Measurements from ENCODE around the gene SUSD4.

SUSD4 gene

DNA sequence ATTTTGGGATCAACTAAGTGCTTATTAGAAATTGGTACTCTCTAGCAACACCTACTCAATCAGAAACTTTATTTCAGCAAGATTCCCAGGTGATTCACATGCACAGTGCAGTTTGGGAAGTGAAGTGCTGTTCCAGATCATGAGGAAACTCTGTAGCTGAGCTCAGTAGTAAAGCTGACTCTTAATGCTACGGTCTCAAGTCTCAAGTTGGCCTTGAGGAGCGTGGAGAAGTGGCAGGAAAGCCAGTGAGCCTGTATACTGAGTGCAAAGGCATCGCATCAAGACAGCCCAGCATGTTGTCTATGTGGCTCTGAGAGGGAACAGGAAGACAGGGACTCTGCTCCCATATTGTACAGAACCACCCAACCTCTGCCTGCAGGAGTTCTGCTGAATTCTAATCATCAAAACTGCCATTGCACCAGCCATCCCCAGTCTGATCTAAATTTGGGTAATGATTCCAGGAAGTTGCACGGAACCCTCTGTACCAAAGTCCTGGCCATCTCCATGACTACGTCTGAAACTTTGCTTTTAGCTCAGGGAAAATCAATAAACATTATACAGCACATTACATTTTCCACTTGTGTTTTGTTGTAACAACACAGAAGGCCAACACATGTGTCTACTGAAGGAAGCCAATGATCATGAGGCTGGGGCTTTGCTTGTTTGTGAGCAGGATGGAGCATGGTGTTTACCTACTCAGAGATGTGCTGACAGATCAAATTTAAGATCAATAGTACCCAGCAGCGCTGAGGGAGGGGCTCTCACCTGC, 115.8 kb downstream of the SUSD4 start:
- no peak for DNase-seq

GRCh38 chr1:223246476-223247112, 117.4 kb downstream of the SUSD4 start:
- DNase-seq, result no peak

- no peak for DNase-seq
These were observed 118.0 kb downstream of the SUSD4 start for GRCh38 chr1:223245983-223246382.

- DNase-seq, result no peak
These were observed 118.6 kb downstream of the SUSD4 start for GRCh38 chr1:223245411-223245810.

GRCh38 chr1:223244366-223245103, 119.4 kb downstream of the SUSD4 start:
- peak; percentile 25 for DNase-seq

DNA sequence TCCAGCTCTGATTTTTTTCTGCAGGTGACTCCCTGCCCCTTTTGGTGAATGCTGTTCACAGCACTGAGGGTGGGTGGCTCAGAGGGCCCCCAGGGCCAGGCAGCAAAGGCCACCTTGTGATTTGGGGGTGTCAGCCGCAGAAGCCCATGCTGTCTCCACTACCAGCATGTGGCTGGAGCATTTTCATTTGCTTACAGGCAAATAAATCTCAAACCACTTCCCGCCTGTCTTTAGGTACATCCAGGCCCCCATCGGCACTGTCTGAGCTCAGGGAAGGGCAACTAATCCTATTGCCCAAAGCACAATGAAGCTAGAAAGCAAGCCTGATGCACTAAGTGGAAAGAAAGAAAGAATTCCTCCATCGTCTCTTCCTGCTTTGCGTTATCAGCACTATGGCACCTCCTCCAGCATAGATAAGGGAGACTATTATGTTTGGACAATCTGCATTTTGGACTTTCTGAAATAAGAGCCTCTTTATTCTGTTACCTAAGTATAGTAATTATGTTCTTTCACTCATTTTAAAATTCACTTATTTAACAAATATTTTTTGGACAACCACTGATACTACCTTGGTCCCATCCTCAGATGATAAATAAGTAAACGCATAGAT, 120.4 kb downstream of the SUSD4 start:
- DNase-seq, result no peak

GRCh38 chr1:223242971-223243370, 121.0 kb downstream of the SUSD4 start:
- no peak for DNase-seq

- DNase-seq, result no peak
These were observed 121.5 kb downstream of the SUSD4 start for GRCh38 chr1:223242382-223242955.

- DNase-seq, result no peak
These were observed 123.9 kb downstream of the SUSD4 start for GRCh38 chr1:223240122-223240521.

GRCh38 chr1:223235091-223235490, 128.9 kb downstream of the SUSD4 start:
- DNase-seq, result no peak

GRCh38 chr1:223234534-223234933, 129.4 kb downstream of the SUSD4 start:
- no peak for DNase-seq

GRCh38 chr1:223234170-223234514, 129.8 kb downstream of the SUSD4 start:
- DNase-seq, result no peak

DNA sequence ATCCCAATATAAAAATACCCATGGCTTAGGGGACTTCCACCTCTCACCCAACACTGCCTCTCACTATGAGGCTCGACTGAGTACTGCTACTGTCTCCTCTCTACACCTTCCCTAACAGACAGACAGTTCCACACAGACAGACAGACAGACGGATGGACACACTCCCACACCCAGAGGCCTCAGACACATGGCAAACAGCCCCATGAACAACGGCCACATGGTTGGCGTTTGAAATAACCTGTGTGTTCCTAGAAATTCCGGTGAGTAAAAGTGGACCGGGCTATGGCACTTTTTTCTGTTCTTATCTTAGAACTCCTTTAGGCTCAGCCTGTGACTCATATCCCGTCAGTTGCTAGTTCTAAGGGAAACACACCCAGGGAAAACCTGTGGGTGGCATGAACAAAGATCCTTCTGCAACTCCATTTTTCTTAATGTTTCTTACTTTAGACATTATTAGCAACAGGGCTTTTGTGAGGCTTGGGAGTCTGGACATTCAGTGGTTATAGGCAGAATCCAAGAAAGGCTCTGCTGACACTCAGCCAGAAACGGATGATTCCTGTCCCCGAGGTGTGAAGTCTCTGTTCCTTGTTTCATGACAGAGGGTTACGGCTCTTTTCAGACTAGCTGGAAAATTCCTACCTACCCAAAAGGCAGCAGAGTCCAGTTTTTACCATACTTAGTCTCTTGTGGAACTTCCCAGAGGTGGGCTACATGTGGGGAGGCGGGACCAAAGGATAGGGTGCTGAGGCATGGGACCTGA, 130.4 kb downstream of the SUSD4 start:
- peak; percentile 22 for DNase-seq

DNA sequence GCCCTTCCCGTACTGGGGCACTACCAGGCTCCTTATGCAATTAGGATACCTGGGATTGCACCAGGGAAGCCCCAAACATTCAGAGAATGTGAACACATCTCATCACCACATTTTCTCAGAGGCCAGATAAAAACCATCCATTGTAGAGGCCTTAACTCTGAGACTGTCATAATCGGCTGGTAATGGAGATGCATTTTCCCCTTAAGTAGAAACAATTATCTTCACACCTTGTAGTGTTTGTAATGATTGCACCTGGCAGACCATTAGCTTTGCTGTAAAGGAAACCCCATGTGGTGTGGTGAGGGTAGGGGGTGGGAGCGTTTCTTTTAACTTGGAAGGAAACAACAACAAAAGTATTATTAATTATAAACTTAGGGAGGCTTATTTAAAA, 131.0 kb downstream of the SUSD4 start:
- no peak for DNase-seq

GRCh38 chr1:223231581-223231980, 132.4 kb downstream of the SUSD4 start:
- DNase-seq, result no peak

DNA sequence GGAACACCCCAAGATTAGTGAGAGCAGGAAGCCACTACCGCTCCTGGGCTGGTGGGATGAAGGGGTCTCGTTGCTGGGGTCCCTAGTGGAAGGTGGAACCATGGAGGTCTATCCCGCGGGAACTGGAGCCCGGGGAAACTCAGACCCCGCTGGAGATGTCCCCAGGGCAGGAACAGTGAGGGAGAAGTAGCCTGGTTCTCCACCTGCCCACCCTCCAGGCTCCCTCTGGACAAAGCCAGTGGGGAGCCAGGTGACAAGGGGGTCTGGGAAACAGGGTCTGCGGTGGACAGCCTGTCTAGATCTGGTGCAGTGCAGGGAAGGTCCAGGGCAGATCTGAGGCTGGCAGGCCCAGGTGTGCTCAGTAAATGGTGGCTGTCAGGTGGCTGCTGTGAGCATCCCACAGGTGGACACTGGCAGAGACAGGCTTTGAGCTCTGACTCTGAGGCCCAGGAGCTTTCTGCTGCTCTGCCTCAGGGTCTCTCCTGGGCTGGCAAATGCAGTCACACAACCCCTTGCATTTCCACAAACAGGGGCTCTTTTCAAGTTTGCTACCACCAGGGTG, 132.9 kb downstream of the SUSD4 start:
- DNase-seq, result no peak

DNA sequence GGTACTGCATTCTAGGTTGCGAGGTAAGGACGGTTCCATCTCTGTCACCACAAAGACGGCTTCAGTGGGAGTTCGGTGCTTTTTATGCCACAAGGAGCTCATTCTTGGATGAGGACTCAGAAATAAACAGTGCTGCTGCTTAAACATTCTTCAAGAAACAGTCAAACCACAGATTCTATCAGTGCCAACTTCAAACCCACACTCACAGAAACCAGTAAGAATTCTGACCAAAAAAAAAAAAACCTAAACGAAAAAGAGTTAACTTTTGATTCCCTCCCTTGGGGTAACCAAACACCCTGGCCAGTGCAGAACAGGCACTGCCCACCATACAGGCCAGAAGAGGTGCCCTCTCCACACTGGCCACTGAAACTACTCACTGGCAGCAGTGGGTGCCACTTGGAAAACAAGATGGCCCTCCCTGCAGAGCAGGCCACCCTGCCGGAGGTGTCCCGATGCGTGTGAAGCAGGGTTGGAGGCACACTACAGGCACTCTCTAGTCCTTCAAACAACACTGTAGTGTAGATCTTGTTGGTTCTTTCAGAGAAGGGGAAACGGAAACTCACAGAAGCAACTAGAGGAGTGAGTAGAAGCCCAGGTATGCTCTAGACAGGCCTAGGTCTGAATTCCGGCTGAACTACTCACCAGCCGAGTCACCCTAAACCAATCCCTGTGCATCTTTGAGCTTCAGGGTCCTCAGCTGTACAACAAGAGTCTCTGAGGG, 133.7 kb downstream of the SUSD4 start:
- peak; percentile 28 for DNase-seq

DNA sequence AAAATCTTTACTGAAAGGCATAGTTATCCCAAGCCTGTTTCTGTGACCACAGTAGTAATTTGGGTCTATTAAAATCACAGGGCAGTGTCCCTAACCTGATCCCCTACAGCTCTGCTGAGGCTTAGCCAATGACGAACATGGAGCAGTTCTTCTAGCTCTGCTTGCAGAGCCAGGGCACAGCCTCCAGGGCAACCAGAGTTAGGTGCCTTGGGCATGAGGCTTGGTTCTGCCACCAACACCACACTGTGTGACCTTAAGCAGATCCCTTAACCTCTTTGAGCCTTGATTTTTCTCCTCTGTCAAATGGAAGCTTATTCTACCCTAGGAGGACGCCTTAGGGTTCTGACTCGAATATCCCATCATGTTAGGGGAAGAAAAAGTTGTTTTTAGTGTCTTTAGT, 134.2 kb downstream of the SUSD4 start:
- DNase-seq, result no peak

DNA sequence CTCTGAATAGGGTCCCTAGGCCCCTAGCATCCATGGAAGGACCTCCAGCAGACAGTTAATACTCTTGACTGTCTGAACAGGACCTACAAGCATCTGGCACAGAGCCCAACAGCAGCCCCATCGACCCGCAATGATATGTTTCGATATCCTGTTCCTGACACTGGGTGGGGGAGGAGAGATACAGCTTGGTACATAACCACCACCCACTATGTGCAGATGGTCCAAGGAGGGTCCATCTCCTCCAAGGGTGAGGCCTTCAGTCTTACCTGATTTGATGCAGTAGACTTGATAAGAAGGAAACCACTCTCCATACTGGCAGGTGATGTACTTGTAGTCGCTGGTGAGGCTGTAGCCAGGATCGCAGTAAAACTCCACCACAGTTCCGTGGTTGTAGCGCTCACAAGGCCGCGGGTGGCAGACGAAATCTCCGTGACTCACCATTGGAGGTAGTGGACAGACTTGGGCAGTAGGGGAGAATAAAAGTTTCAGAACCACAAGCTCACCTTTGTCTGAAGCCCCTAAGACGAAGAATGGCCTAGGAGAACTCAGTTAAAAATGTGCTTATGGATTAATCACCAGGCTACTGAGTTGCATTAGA, 134.9 kb downstream of the SUSD4 start:
- DNase-seq, result no peak

DNA sequence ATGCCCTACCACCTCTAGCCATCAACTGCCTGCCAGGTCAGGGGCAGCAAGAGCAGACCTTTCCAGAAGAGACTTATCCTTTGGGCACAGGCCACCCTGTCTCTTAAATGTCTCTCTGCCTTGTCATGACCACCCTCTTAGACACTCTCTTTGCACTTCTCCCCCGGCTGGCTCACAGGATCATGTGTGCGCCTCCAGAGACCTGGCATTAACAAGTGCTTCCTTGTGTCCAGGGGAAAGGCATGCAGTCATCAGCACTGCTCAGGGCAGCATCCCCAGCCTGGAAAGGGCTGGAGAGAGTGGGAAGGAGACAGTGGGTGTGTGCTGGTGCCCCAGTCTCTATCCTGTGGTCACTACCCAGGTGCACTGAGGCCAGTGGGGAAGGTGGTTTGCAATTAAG, 135.8 kb downstream of the SUSD4 start:
- no peak for DNase-seq

All from CD4-positive, alpha-beta T cell treated with Interleukin-21 for 1 hour (primary cell).